C4-2B (cell line): Measurements from ENCODE around the gene DEK.

Experiments
- H3K27ac ChIP-seq: fragments of 450-650 bp; 2 replicates; pipeline ENCODE4 v1.5.1; 2017
- CTCF ChIP-seq: fragments of 450-650 bp; conservative IDR thresholded peaks from 2 replicates; pipeline ENCODE4 v1.5.1; 2017; ENCODE audit warnings: mild to moderate bottlenecking
- ZFX ChIP-seq: fragments of 450-650 bp; IDR thresholded peaks from 2 replicates; pipeline ENCODE4 v1.6.1; 2017

DEK gene

GRCh38 chr6:18264923-18265377 is 620 bp upstream of the DEK start:
- peak overlapping the region; percentile 89 for H3K27ac ChIP-seq
- peak; percentile 41 for TF ChIP-seq CTCF
- TF ChIP-seq ZFX, result no peak

DNA sequence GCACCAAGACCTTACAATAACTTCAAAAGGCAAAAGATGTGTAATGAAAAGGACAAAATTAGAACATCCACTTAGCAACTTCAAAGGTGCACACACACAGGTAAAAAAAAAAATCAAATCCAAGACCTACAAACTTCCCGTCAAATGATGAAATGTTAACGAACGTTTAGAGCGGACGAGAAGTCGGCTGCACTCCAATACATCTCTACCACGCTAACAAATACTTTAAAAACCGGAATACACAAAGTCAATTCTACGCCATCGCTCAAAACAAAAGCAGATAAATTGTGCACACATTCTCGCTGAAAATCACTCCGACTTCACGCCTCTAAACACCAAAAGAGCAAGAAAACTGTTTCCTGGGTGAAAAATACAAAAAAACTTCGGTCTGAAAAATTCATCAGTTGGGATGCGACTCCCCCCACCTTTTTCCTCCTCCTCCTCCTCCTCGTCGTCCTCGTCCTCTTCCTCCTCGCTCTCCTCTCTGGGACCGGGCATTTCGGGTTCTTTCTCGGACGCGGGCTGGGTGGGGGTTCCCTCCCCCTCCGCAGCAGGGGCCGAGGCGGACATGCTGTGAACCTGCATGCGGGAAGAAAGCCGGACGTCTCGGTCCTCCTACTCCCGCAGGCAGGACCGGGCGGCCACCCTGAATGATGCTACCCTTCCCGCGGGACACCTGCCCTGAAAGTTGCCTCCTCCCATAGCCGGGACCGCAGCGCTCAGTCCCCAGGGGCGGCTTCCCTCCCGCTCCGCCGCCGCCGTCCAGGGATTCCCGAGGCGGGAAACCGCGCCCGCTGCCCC is 712 bp downstream of the DEK start:
- H3K27ac ChIP-seq, result peak overlapping the region; percentile 89
- TF ChIP-seq CTCF (no peak), ZFX (no peak)

GRCh38 chr6:18262702-18263417 is 1.5 kb downstream of the DEK start:
- no peak for TF ChIP-seq CTCF
- no peak for TF ChIP-seq ZFX
- H3K27ac ChIP-seq, result peak overlapping the region; percentile 89; the same call in 1 of the 2 replicates

DNA sequence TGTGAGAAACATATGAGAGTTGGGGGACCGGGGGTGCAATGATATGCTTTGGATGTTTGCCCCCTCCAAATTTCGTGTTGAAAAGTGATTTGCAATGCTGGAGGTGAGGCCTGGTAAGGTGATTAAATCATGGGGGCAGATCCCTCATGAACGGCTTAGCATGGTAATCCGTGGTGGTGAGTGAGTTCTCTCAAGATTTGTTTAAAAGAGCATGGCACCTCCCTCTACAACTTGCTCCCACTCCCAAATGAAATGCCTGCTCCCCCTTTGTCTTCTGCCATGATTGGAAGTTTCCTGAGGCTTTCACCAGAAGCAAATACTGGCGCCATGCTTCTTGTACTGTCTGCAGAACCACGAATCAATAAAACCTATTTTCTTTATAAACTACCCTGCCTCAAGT is 2.5 kb downstream of the DEK start:
- TF ChIP-seq ZFX (no peak), CTCF (no peak)
- no peak overlapping the region for H3K27ac ChIP-seq

DNA sequence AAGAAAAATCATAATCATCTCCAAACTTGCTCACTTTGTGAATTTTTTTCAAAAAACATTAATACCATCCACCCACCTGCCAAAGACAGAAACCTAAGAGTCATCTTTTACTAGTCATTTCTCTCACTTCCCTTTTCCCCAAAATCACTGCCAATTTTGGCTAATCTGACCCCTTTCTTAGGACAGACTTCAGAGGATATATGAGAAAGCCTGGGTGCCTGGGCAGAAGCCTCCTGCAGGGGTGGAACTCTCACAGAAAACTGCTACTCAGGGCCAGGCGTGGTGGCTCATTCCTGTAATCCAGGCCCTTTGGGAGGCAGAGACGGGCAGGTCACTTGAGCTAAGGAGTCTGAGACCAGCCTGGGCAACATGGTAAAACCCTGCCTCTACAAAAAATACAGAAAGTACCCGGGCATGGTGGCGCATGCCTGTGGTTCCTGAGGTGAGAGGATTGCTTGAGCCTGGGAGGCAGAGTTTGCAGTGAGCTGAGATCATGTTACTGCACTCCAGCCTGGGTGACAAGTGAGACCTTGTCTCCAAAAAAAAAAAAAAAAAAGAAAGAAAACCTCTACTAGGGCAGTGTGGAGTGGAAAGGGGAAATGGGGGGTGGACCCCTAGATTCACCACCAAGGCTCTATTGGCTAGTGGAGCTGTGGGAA is 3.8 kb downstream of the DEK start:
- TF ChIP-seq CTCF (no peak), ZFX (no peak)
- no peak overlapping the region; the same call in 1 of the 2 replicates for H3K27ac ChIP-seq

GRCh38 chr6:18259675-18260447 is 4.5 kb downstream of the DEK start:
- TF ChIP-seq CTCF (no peak), ZFX (no peak)
- no peak overlapping the region for H3K27ac ChIP-seq
